Measurements from ENCODE around the gene OR2AE1.
"Not testable (repeated sequence)": the region's sequence is repeated elsewhere in the genome, so short reads cannot be mapped to it uniquely, and the experiment has no call there.

OR2AE1 gene

DNA sequence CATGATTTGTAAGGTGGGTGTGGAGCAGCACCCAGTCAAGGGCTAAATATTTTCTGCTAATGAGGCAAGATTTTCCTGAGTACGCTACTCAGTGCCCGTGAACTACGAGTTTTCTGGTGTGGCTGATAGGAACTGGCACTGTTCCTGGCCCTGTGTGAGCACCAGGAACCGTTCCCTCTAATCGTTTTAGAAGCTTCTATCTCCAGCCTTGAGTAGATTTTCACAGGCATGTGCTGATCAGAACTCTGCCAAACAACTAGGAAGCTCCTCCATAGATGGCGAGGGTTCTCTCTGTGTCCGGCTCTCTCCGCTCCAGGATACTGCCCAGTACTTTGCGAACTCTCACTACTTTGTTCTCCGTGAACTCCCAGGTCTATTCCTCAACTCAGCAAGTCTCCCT lies 24.7 kb upstream of the OR2AE1 start:
- no peak overlapping the region for H3K4me3 ChIP-seq (ENCODE audit: low read length)
- no peak for DNase-seq (ENCODE audit: low read depth)
- TF ChIP-seq, protein P1, sequence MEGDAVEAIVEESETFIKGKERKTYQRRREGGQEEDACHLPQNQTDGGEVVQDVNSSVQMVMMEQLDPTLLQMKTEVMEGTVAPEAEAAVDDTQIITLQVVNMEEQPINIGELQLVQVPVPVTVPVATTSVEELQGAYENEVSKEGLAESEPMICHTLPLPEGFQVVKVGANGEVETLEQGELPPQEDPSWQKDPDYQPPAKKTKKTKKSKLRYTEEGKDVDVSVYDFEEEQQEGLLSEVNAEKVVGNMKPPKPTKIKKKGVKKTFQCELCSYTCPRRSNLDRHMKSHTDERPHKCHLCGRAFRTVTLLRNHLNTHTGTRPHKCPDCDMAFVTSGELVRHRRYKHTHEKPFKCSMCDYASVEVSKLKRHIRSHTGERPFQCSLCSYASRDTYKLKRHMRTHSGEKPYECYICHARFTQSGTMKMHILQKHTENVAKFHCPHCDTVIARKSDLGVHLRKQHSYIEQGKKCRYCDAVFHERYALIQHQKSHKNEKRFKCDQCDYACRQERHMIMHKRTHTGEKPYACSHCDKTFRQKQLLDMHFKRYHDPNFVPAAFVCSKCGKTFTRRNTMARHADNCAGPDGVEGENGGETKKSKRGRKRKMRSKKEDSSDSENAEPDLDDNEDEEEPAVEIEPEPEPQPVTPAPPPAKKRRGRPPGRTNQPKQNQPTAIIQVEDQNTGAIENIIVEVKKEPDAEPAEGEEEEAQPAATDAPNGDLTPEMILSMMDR (conservative IDR thresholded peaks at IDR 0.05; ENCODE audit: low read depth, low read length): no peak

DNA sequence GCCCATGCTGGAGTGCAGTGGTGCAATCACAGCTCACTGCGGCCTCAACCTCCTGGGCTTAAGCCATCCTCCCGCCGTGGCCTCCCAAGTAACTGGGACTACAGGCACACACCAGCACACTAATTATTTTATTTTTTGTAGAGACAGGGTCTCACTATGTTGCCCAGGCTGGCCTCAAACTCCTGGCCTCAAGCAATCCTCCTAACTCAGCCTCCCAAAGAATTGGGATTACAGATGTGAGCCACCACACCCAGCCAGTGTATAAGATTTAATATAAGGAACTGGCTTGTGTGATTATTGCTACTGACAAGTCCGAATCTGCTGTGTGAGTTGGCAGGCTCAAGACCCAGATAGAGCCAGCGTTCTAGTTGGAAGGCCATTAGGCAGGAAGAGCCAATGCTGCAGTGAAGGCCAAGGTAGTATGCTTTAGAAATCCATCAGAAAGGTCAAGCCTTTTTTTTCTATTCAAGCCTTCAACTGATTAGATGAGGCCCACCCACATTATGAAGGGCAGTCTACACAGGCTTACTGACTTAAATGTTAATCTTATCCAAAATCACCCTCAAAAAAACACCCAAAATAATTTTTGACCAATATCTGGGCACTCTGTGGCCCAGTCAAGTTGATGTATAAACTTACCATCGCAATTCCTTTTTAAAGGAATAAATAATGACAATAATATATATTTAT lies 23.1 kb upstream of the OR2AE1 start:
- no peak overlapping the region for H3K4me3 ChIP-seq (ENCODE audit: low read length)
- TF ChIP-seq, protein P1 (conservative IDR thresholded peaks at IDR 0.05; ENCODE audit: low read depth, low read length): no peak
- DNase-seq (ENCODE audit: low read depth): no peak

DNA sequence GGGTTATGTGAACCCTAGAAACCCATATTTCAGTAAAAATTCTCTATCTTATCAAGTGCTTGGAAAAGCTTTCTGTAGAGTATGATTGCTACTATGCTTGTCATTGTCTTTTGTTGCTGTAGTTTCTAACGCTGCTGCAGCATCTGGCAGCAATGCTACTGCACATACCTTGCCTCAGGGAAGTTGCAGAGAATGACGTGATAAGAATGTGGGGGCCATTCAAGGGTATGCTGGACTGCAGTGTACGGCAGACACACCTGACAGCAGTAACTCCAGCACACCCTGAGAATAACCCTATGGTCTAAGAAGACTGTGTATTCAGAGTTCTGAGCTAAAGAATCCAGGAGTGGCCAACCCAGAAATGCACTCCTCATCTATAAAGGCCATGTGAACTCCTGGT lies 22.0 kb upstream of the OR2AE1 start:
- H3K4me3 ChIP-seq (ENCODE audit: low read length): no peak overlapping the region
- DNase-seq (ENCODE audit: low read depth): no peak
- TF ChIP-seq, protein P1 (conservative IDR thresholded peaks at IDR 0.05; ENCODE audit: low read depth, low read length): no peak

DNA sequence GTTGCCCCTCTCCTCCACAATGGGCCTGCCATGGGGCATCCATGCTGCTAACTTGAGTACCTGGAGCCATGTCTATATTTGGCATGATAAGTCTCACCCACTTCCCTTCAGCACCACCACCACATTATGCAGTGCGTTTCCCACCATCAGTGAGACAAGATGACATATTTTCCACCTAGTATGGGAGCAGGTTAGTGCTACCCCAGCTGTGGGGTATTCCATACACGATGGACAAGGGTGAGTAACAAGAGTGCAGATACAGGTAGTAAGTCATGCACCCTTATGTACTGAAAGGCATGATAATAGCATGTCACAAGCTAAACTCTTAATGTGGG lies 21.2 kb upstream of the OR2AE1 start:
- no peak overlapping the region for H3K4me3 ChIP-seq (ENCODE audit: low read length)
- TF ChIP-seq, protein P1 (conservative IDR thresholded peaks at IDR 0.05; ENCODE audit: low read depth, low read length): no peak
- DNase-seq (ENCODE audit: low read depth): no peak

DNA sequence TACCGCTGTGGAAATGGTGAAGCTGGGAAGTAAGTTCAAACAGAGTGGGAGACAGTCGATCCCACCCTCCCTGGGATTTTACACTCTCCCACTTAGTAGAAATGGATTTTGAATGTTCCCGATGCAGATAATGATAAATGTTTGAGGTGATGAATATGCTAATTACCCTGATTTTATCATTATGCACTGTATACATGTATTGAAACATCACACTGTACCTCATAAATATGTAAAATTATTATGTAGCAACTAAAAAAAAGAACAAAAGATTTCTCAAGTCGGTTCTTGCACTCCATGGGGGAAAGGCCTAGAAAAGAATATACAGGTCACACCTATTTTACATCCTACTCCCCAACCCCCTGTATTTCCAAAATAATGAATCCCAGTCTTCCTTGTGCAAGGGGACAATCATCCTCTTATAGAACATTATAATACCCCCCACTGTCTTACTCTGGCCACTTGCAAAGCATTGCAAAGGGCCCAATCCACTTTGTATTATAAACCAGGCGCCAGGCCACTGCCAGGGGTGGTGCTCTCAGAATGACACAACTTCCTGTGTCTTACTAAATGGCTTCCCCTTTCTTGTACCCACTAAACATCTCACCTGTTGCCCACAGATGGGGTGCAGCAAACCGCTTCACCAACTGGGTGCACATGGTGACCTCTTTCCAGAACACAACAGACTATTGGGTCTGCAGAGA lies 20.6 kb upstream of the OR2AE1 start:
- TF ChIP-seq, protein P1 (conservative IDR thresholded peaks at IDR 0.05; ENCODE audit: low read depth, low read length): no peak
- no peak overlapping the region for H3K4me3 ChIP-seq (ENCODE audit: low read length)
- no peak for DNase-seq (ENCODE audit: low read depth)

DNA sequence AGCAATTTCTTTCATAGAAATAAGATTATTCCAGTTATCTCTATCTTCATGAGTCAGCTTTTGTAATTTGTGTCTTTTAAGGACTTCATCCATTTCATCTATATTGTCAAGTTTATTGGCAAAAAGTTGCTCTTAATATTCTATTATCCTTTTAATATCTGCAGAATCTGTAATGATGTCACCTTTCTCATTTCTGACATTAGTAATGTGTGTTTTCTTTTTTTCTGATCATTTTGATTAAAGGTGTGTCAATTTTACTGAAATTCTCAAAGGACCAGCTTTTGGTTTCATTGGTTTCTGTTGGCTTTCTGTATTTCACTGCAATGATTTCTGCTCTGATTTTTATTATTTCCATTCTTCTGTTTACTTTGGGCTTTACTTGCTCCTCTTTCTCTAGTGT lies 17.9 kb upstream of the OR2AE1 start:
- TF ChIP-seq, protein P1 (conservative IDR thresholded peaks at IDR 0.05; ENCODE audit: low read depth, low read length): no peak
- no peak for DNase-seq (ENCODE audit: low read depth)
- no peak overlapping the region for H3K4me3 ChIP-seq (ENCODE audit: low read length)

DNA sequence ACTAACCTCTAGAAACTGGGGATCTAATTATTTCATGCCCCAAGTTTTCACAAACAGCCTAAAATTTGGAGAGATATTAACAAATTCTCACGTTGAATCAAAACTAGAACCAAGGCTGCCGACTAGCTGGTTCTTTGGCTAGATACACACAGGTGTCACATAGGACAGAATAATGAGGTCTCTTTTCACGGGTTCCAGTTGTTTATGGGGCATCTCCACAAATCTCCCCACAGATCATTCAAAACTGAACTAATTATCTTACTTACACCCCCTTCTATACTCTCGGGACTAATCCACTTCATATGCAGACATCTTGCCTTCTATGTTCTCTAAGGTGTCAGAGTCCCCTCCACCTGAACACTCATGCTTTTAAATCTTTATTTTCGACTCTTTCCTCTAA lies 16.4 kb upstream of the OR2AE1 start:
- no peak for DNase-seq (ENCODE audit: low read depth)
- H3K4me3 ChIP-seq (ENCODE audit: low read length): no peak overlapping the region
- TF ChIP-seq, protein P1 (conservative IDR thresholded peaks at IDR 0.05; ENCODE audit: low read depth, low read length): no peak

DNA sequence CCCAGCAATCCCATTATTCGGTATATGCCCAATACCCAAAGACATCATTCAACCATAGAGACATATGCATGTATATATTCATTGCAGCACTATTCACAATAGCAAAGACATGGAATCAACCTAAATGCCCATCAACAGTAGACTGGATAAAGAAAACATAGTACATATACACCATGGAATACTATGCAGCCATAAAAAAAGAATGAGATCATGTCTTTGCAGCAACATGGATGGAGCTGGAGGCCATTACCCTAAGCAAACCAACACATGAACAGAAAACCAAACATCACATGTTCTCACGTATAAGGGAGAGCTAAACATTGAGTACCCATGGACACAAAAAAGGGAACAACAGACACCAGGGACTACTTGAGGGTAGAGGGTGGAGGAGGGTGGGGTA lies 13.5 kb upstream of the OR2AE1 start:
- DNase-seq (ENCODE audit: low read depth); H3K4me3 ChIP-seq (ENCODE audit: low read length): not testable (repeated sequence)

DNA sequence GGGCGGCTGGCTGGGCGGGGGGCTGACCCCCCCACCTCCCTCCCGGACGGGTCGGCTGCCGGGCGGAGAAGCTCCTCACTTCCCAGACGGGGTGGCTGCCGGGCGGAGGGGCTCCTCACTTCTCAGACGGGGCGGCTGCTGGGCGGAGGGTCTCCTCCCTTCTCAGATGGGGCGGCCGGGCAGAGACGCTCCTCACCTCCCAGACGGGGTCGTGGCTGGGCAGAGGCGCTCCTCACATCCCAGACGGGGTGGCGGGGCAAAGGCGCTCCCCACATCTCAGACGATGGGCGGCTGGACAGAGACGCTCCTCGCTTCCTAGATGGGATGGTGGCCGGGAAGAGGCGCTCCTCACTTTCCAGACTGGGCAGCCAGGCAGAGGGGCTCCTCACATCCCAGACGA lies 11.5 kb upstream of the OR2AE1 start:
- not testable (repeated sequence) for DNase-seq (ENCODE audit: low read depth); H3K4me3 ChIP-seq (ENCODE audit: low read length)
